Heart left ventricle (tissue), 13 donors: ENCODE measurements around the gene PRKX.
"Not testable (repeated sequence)": the region's sequence is repeated elsewhere in the genome, so short reads cannot be mapped to it uniquely, and the experiment has no call there.

ENCODE experiments used
- CTCF ChIP-seq, 12 donors: fragments of 200-600 bp; sonication (generic) in 4 of 12; IDR thresholded peaks; one replicate each; pipeline versions ENCODE4 v1.5.0 to v1.8.0; 2018 to 2022; ENCODE audit warnings: antibody characterized with exemption in 12 of 12, mild to moderate bottlenecking in 5 of 12
- POLR2A ChIP-seq, 2 donors: fragments of 450-650 bp; IDR thresholded peaks; one replicate each; pipeline ENCODE4 v1.6.1; 2017; ENCODE audit warnings: antibody characterized with exemption in 2 of 2, mild to moderate bottlenecking in 2 of 2, moderate library complexity in 2 of 2
- donor health status: ischemic (EF 13 %, LVEDD 7.1; RV severe dilation, severe dysfunction).
- donor health status: DM: no; HTN: yes; CAD: no.
- donor health status: DM: no; HTN: no; CAD: no.
- donor health status: ischemic (EF 25% LVEDD 6.9; RV normal size, moderate dysfunction).
- donor health status: ischemic (EF 25% LVEDD 5.7; RV mildly dilated, moderate dysfunction).
- donor health status: ischemic (EF 35%, LVEDD 5.7; RV mildly dilated, moderate dysfunction).
- donor health status: nonischemic (EF 11% LVEDD 7.7; RV severe dilation, severe dysfunction).
- donor health status: DM: yes; HTN: yes; CAD: no.
- donor health status: PGD.
- donor health status: ischemic (EF 29% LVEDD 5.4; RV normal size, mild dysfunction).
- donor health status: nonischemic (EF 23%, LVEDD 6.1; RV moderate dilation, normal function).

- TF ChIP-seq POLR2A, CTCF (IDR thresholded peaks at IDR 0.05): not testable (repeated sequence)
Observed at GRCh38 chrX:3702095-3702494, 11.4 kb downstream of the PRKX start.
